Ovary (tissue), 9 donors: ENCODE results near the gene F5. TPM values are rescaled to one million over a fixed set of nuclear protein-coding genes. Genes with fewer than 3 reads are reported as not detected.
A peak's percentile ranks its signal among the peaks of the same experiment; 100 is the strongest.

Experiments used
- DNase-seq, 5 donors: peaks; one replicate each; pipeline ENCODE4 v3.0.0-alpha.2; 2019 to 2020
- H3K27ac ChIP-seq, 2 donors: fragments of 200-600 bp; one replicate each; pipeline versions ENCODE4 v1.5.1 to v1.8.0; 2019 to 2022
- H3K27me3 ChIP-seq: fragments of 200-600 bp; one replicate; pipeline ENCODE4 v1.8.0; 2022
- H3K36me3 ChIP-seq: fragments of 200-600 bp; sonication (generic); one replicate; pipeline ENCODE4 v1.5.1; 2019
- H3K4me1 ChIP-seq: one replicate; pipeline ENCODE4 v1.8.1; 2013; ENCODE audit warnings: mild to moderate bottlenecking, moderate library complexity; ENCODE audit not compliant: insufficient read depth
- H3K4me3 ChIP-seq: fragments of 200-600 bp; sonication (generic); one replicate; pipeline ENCODE4 v1.5.1; 2017
- H3K9me3 ChIP-seq, 2 donors: fragments of 200-600 bp in 1 of 2; sonication (generic) in 1 of 2; one replicate each; pipeline versions ENCODE4 v1.5.1 to v1.8.1; 2013 to 2019; ENCODE audit warnings: mild to moderate bottlenecking in 1 of 2, moderate library complexity in 1 of 2
- EP300 ChIP-seq: sonication (generic); formaldehyde crosslinking; IDR thresholded peaks from one replicate; pipeline ENCODE4 v1.6.1; 2017; ENCODE audit warnings: antibody characterized with exemption
- POLR2A ChIP-seq: fragments of 450-650 bp; IDR thresholded peaks from one replicate; pipeline ENCODE4 v1.6.1; 2017; ENCODE audit warnings: antibody characterized with exemption, mild to moderate bottlenecking, moderate library complexity
- WGBS, 3 donors: extraction: QIAGEN DNeasy Blood & Tissue Kit in 1 of 3; methylation state at CpG; one replicate each; pipeline versions ENCODE4 v1.1.5 to v1.1.7; 2013 to 2017; 5-methylcytosine and 5-hydroxymethylcytosine counted together
- intact Hi-C, 4 donors: fragments of 100-400 bp; cut with DNase I; formaldehyde crosslinking; loops; one replicate each; pipeline versions ENCODE4 v1.11.0 to v1.15.1; 2022 to 2023
- polyA plus RNA-seq, 2 donors: library from polyadenylated mRNA; stranded (reverse); fragments of 200-250 nt in 1 of 2; fragments of 350-450 nt in 1 of 2; fragmentation: Illumina TruSeq in 1 of 2; extraction: RNeasy Lipid Tissue Mini Kit (QIAGEN cat#74804) in 1 of 2; gene quantifications; one replicate each; pipeline ENCODE4 v1.2.3, GENCODE V29; 2013 to 2014
- total RNA-seq, 7 donors: library from RNA; depleted of rRNA in 2 of 7; stranded (reverse); fragments of >200 nt in 2 of 7; fragmentation: NEBNext Ultra II Directional in 3 of 7; extraction: Animal tissue kit (Norgen Biotek cat#: 25700) in 3 of 7; gene quantifications; one replicate each; pipeline versions ENCODE4 v1.1.0 to v1.2.4, GENCODE V29; 2016 to 2023
- TF ChIP-seq, protein P1 (sequence below), 3 donors: fragments of 450-650 bp in 2 of 3; fragments of 200-600 bp in 1 of 3; IDR thresholded peaks; one replicate each; pipeline versions ENCODE4 v1.5.1 to v1.8.0; 2016 to 2022; ENCODE audit warnings: antibody characterized with exemption in 3 of 3, mild to moderate bottlenecking in 1 of 3
- donor health status: DM: no; HTN: no; CAD: no; lungs with moderate emphysema.
- donor health status: DM: no; HTN: no; CAD: no.
- donor health status: Bipolar disorder and iron deficiency.
- donor health status: DM: yes; HTN: yes; CAD: no.
- donor health status: DM: no; HTN: no; CAD: no.
- donor health status: DM: yes; HTN: yes; CAD: no.

Gene F5
- total and polyA plus RNA-seq, 9 donors: 0.05 to 3.3 (median 0.31) TPM; not detected in 2

GRCh38 chr1:169487561-169487960 lies 98.7 kb downstream of the F5 start:
- H3K27ac ChIP-seq: peak overlapping the region in 1 of 2 donors; percentile 93
- no peaks in the 10 kb centered on the region for H3K36me3 ChIP-seq
- H3K4me1 ChIP-seq: peaks cover 6% of the 10 kb centered on the region
- no peaks in the 10 kb centered on the region for H3K27me3 ChIP-seq
- TF ChIP-seq, protein P1, sequence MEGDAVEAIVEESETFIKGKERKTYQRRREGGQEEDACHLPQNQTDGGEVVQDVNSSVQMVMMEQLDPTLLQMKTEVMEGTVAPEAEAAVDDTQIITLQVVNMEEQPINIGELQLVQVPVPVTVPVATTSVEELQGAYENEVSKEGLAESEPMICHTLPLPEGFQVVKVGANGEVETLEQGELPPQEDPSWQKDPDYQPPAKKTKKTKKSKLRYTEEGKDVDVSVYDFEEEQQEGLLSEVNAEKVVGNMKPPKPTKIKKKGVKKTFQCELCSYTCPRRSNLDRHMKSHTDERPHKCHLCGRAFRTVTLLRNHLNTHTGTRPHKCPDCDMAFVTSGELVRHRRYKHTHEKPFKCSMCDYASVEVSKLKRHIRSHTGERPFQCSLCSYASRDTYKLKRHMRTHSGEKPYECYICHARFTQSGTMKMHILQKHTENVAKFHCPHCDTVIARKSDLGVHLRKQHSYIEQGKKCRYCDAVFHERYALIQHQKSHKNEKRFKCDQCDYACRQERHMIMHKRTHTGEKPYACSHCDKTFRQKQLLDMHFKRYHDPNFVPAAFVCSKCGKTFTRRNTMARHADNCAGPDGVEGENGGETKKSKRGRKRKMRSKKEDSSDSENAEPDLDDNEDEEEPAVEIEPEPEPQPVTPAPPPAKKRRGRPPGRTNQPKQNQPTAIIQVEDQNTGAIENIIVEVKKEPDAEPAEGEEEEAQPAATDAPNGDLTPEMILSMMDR (IDR thresholded peaks at IDR 0.05): no peak
- TF ChIP-seq POLR2A: no peak
- no peak overlapping the region for H3K4me3 ChIP-seq
- H3K9me3 ChIP-seq: no peaks in the 10 kb centered on the region
- intact Hi-C loops: loop anchor here in 2 of 4 donors (5.0 to 10.0 kb wide), 2 partner anchors 380 to 383 kb away; partner anchors contain the start of gene ATP1B1 (in 2 of the 2)
- DNase-seq: peak in 1 of 5 donors; percentile 19
- 79 to 91% (median 84%) methylated on average over 16 of the region's 16 CpGs for WGBS, 3 donors

DNA sequence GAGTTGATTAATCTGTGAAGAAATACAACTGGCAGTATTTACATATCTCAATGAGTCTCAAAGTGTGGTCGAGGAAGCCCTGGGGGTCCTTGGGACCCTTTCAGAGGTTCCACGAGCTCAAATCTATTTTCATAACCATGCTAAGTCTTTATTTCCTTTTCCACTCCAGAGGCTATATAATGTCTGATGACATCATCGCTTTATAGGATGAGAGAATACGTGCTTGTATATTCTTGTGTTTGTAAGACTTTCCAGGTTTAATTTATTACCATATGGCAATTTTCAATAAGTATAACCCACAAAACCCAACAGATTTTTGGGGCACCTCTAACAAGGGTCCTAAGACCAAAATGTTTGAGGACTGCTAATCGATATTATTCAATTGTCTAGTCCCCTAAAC lies 99.1 kb downstream of the F5 start:
- Histone ChIP-seq H3K27ac (peak overlapping the region; percentile 70 to 93), H3K4me3 (peak overlapping the region; percentile 97), H3K4me1 (peaks cover 6% of the 10 kb centered on the region), H3K27me3 (no peaks in the 10 kb centered on the region), H3K9me3 (no peaks in the 10 kb centered on the region), H3K36me3 (no peaks in the 10 kb centered on the region)
- 75 to 78% (median 76%) methylated on average over 5 of the region's 5 CpGs for WGBS, 3 donors
- TF ChIP-seq POLR2A (no peak), EP300 (no peak)
- TF ChIP-seq, protein P1 (IDR thresholded peaks at IDR 0.05): no peak
- intact Hi-C loops: loop anchor here in 2 of 4 donors (5.0 to 10.0 kb wide), 2 partner anchors 380 to 382 kb away; partner anchors contain the start of gene ATP1B1 (in 2 of the 2)
- no peak for DNase-seq

DNA sequence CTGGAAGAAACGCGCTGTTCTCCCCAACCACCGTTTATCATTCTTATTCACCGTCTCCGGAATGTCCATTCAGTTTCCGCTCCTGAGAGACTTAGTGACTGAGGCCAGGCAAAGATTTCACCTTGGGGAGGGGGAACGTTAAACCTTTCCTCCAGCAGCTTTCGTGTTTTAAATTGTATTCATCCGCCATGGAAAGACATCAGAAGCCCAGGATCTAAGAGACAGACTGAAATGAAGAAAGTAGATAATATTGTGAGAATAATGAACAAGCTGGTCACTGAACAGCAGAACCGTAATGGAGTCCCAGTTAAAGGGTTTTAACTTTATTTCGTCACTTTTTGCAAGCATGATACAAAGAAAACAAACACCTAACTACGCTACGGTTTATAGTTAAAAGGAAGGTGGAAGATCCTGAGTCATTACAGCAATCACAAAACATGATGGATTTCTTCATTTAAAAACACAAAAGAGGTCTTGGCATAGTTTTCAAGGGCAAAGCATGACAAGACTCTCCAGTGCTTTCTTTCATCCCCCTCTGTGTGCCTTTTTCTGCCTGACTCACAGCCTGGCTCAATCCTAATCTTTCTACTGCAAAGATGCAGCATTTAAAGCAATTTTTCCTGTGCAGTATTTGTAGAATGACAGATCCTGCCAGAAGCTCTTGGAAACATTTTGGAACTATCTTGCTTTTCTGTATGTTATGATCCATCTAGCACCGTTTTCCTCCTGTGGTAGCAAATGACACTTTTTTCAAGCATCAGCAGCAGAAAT lies 99.8 kb downstream of the F5 start:
- Histone ChIP-seq H3K36me3 (no peaks in the 10 kb centered on the region), H3K27ac (peak overlapping the region; percentile 70 to 93), H3K9me3 (no peaks in the 10 kb centered on the region), H3K4me3 (peak overlapping the region; percentile 97), H3K4me1 (peaks cover 6% of the 10 kb centered on the region), H3K27me3 (no peaks in the 10 kb centered on the region)
- intact Hi-C loops: loop anchor here in 2 of 4 donors (5.0 to 10.0 kb wide), 2 partner anchors 379 to 382 kb away; partner anchors contain the start of gene ATP1B1 (in 2 of the 2)
- WGBS, 3 donors: 0 to 2% (median 1%) methylated on average over 14 of the region's 14 CpGs
- DNase-seq: peak in 1 of 5 donors; percentile 48
- TF ChIP-seq, protein P1 (IDR thresholded peaks at IDR 0.05): no peak
- TF ChIP-seq POLR2A: no peak
- no peak for TF ChIP-seq EP300

DNA sequence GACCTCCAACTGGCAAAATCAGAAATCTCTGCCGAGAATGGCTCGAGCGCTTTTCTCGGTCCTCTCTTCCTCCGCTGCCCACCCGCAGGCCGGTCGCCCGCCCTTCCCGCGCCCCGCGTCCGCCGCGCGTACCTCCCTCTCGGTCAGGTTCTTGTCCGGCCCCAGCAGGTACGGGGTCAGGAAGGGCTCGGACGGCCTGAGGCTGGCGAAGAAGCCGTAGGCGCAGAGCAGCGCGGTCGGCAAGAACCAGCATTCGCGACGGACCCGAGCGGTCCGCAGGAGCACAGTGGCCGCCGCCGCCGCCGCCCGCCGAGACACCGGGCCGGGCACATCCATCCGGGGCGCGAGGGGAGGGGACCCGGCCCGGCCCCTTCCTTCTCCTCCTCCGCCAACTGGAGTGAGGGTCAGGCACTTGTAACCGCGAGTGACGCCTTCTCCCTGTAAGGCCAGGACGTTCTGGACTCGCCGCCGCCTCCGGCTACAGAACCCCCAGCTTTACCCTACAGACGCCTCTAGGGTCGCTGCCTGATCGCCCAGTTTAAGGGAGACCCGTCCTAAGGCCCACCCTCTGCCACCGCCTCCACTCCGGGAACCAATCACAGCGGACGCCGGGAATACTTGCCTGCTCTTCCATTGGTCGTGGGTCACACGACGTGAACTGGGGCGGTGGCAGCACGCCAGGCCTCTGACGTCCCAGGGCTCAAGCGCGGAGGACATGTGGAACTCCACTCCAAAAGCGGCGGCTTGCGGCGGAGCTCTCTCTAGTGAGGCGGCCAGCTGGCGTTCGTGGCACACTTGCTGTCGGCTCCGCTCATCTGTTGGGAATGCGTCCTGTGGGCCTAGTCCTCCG lies 100.6 kb downstream of the F5 start, which contains the start of gene SLC19A2:
TSS of gene SLC19A2 (minus strand) at position 514 of the 850 bp plus-strand sequence. CDS start at position 336, 178 bp downstream.
- Histone ChIP-seq H3K4me3 (peak within 1 kb of the TSS; percentile 97), H3K27me3 (no peaks in the 10 kb centered on the region), H3K36me3 (no peaks in the 10 kb centered on the region), H3K27ac (peak within 1 kb of the TSS; percentile 88 to 93), H3K9me3 (no peaks in the 10 kb centered on the region), H3K4me1 (peaks cover 6% of the 10 kb centered on the region)
- WGBS, 3 donors: 0 to 1% (median 0%) methylated on average over 70 to 85 of the region's 85 CpGs
- intact Hi-C loops: loop anchor here in 2 of 4 donors (5.0 to 10.0 kb wide), 2 partner anchors 378 to 381 kb away; partner anchors contain the start of gene ATP1B1 (in 2 of the 2)
- TF ChIP-seq, protein P1 (IDR thresholded peaks at IDR 0.05): peak; percentile 57 to 63 (median 61)
- TF ChIP-seq POLR2A: peak; percentile 93
- TF ChIP-seq EP300: peak; percentile 85
- peak; percentile 100 for DNase-seq
